ENCODE measurements around the gene FBXW5.

- TF ChIP-seq, protein P1, sequence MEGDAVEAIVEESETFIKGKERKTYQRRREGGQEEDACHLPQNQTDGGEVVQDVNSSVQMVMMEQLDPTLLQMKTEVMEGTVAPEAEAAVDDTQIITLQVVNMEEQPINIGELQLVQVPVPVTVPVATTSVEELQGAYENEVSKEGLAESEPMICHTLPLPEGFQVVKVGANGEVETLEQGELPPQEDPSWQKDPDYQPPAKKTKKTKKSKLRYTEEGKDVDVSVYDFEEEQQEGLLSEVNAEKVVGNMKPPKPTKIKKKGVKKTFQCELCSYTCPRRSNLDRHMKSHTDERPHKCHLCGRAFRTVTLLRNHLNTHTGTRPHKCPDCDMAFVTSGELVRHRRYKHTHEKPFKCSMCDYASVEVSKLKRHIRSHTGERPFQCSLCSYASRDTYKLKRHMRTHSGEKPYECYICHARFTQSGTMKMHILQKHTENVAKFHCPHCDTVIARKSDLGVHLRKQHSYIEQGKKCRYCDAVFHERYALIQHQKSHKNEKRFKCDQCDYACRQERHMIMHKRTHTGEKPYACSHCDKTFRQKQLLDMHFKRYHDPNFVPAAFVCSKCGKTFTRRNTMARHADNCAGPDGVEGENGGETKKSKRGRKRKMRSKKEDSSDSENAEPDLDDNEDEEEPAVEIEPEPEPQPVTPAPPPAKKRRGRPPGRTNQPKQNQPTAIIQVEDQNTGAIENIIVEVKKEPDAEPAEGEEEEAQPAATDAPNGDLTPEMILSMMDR (IDR thresholded peaks at IDR 0.05): no peak
- TF ChIP-seq POLR2A (IDR thresholded peaks at IDR 0.05): no peak
Observed at GRCh38 chr9:136928591-136928990, 15.9 kb downstream of the FBXW5 start.
